ENCODE results near the gene GUCY2D. TPM values are rescaled to one million over a fixed set of nuclear protein-coding genes. Genes with fewer than 3 reads are reported as not detected.

GUCY2D gene
- total RNA-seq, 2 experiments from 2014 or later: not detected

- no peaks in the 10 kb centered on the region for H3K79me2 ChIP-seq (ENCODE audit: insufficient read depth, low read depth, low read length)
- ChIA-PET CTCF (ENCODE audit: unreplicated experiment) (no interaction called here), POLR2A (interaction anchor here (0.6 kb wide), 1 partner anchor 183 kb away, joined by 3 read pairs; no protein-coding TSS in a partner anchor)
- H3K27ac ChIP-seq (ENCODE audit: low read depth, low read length, poor library complexity, severe bottlenecking): no peak overlapping the region
- no peaks in the 10 kb centered on the region for H3K36me3 ChIP-seq (ENCODE audit: insufficient read depth, low read length)
- H3K4me2 ChIP-seq (ENCODE audit: low read length): no peak overlapping the region
- H4K20me1 ChIP-seq (ENCODE audit: insufficient read depth, low read length): no peaks in the 10 kb centered on the region
- DNase-seq (ENCODE audit: low spot score): no peak
- no TSS peak for BruUV-seq (replicated peaks)
- no peak overlapping the region for H3K4me3 ChIP-seq (ENCODE audit: low read depth, low read length, poor library complexity, severe bottlenecking)
- peaks cover 10% of the 10 kb centered on the region for H3K4me1 ChIP-seq (ENCODE audit: insufficient read depth, low read length, poor library complexity, severe bottlenecking)
- no peaks in the 10 kb centered on the region for H3K9me2 ChIP-seq (ENCODE audit: insufficient read depth, low read length)
- TF ChIP-seq CTCF (conservative IDR thresholded peaks at IDR 0.05; ENCODE audit: low read length): no peak
- TF ChIP-seq EZH2phosphoT487 (IDR thresholded peaks at IDR 0.05; ENCODE audit: borderline replicate concordance, low read depth, low read length): no peak
- intact Hi-C loops (cut with micrococcal nuclease; ENCODE audit: unreplicated experiment): no loop called here
- H3K9me3 ChIP-seq (ENCODE audit: low read length): no peaks in the 10 kb centered on the region
- H2AFZ ChIP-seq (ENCODE audit: low read length): no peak overlapping the region
Observed at GRCh38 chr17:7995724-7996123, 6.7 kb upstream of the GUCY2D start.

- peak overlapping the region; percentile 51 for H3K4me2 ChIP-seq (ENCODE audit: low read length)
- no peaks in the 10 kb centered on the region for H3K9me3 ChIP-seq (ENCODE audit: low read length)
- ChIA-PET POLR2A (interaction anchor here (0.6 kb wide), 2 partner anchors 332 to 378 kb away, joined by 3 read pairs; no protein-coding TSS in a partner anchor), CTCF (ENCODE audit: unreplicated experiment) (no interaction called here)
- TF ChIP-seq EZH2phosphoT487 (IDR thresholded peaks at IDR 0.05; ENCODE audit: borderline replicate concordance, low read depth, low read length) (no peak), CTCF (conservative IDR thresholded peaks at IDR 0.05; ENCODE audit: low read length) (peak; percentile 70)
- peak; percentile 81 for DNase-seq (ENCODE audit: low spot score)
- no peak overlapping the region for H3K4me3 ChIP-seq (ENCODE audit: low read depth, low read length, poor library complexity, severe bottlenecking)
- no peaks in the 10 kb centered on the region for H3K79me2 ChIP-seq (ENCODE audit: insufficient read depth, low read depth, low read length)
- H4K20me1 ChIP-seq (ENCODE audit: insufficient read depth, low read length): no peaks in the 10 kb centered on the region
- H2AFZ ChIP-seq (ENCODE audit: low read length): peak overlapping the region; percentile 50; the same call in 1 of the 2 replicates
- H3K4me1 ChIP-seq (ENCODE audit: insufficient read depth, low read length, poor library complexity, severe bottlenecking): peaks cover 14% of the 10 kb centered on the region
- intact Hi-C loops (cut with micrococcal nuclease; ENCODE audit: unreplicated experiment): no loop called here
- H3K9me2 ChIP-seq (ENCODE audit: insufficient read depth, low read length): no peaks in the 10 kb centered on the region
- no peaks in the 10 kb centered on the region for H3K36me3 ChIP-seq (ENCODE audit: insufficient read depth, low read length)
- BruUV-seq (replicated peaks): no TSS peak
- H3K27ac ChIP-seq (ENCODE audit: low read depth, low read length, poor library complexity, severe bottlenecking): peak overlapping the region; percentile 1
Observed at GRCh38 chr17:7997186-7997585, 5.2 kb upstream of the GUCY2D start.

- ChIA-PET CTCF (ENCODE audit: unreplicated experiment) (no interaction called here), POLR2A (no interaction called here)
Observed at GRCh38 chr17:8002721-8003593, 542 bp downstream of the GUCY2D start.

More at GRCh38 chr17:8002721-8003593, 542 bp downstream of the GUCY2D start:
- no peaks in the 10 kb centered on the region for H3K79me2 ChIP-seq (ENCODE audit: insufficient read depth, low read depth, low read length)
- no peaks in the 10 kb centered on the region for H3K9me3 ChIP-seq (ENCODE audit: low read length)
- BruUV-seq (replicated peaks): no TSS peak
- intact Hi-C loops (cut with micrococcal nuclease; ENCODE audit: unreplicated experiment): no loop called here
- H4K20me1 ChIP-seq (ENCODE audit: insufficient read depth, low read length): no peaks in the 10 kb centered on the region
- no peak for TF ChIP-seq CTCF (conservative IDR thresholded peaks at IDR 0.05; ENCODE audit: low read length)
- TF ChIP-seq EZH2phosphoT487 (IDR thresholded peaks at IDR 0.05; ENCODE audit: borderline replicate concordance, low read depth, low read length): no peak
- no peak overlapping the region for H3K4me2 ChIP-seq (ENCODE audit: low read length)
- H3K4me1 ChIP-seq (ENCODE audit: insufficient read depth, low read length, poor library complexity, severe bottlenecking): peaks cover 8% of the 10 kb centered on the region
- no peaks in the 10 kb centered on the region for H3K36me3 ChIP-seq (ENCODE audit: insufficient read depth, low read length)
- no peak overlapping the region for H3K27ac ChIP-seq (ENCODE audit: low read depth, low read length, poor library complexity, severe bottlenecking)
- no peak overlapping the region for H2AFZ ChIP-seq (ENCODE audit: low read length)
- H3K9me2 ChIP-seq (ENCODE audit: insufficient read depth, low read length): no peaks in the 10 kb centered on the region
- DNase-seq (ENCODE audit: low spot score): no peak
- H3K4me3 ChIP-seq (ENCODE audit: low read depth, low read length, poor library complexity, severe bottlenecking): no peak overlapping the region

Data from OCI-LY7 (cell line).